GM23338 (cell line): ENCODE results near the gene RAB3GAP1. TPM values are rescaled to one million over a fixed set of nuclear protein-coding genes. Genes with fewer than 3 reads are reported as not detected.

Source experiments
- ATAC-seq: fragments of 200-7000 bp; cut with Tn5 transposase; 3 replicates; pipeline ENCODE4 v1.9.1; 2020
- DNase-seq: peaks from one replicate; pipeline ENCODE4 v3.0.0-alpha.2; 2015; ENCODE audit warnings: low spot score
- H2AFZ ChIP-seq: fragments of 200-600 bp; sonication (generic); 2 replicates; pipeline ENCODE4 v1.8.0; 2016; ENCODE audit warnings: antibody characterized with exemption, mild to moderate bottlenecking, moderate library complexity
- H3F3A ChIP-seq: fragments of 200-600 bp; sonication (generic); replicated peaks from 2 replicates; pipeline ENCODE4 v1.8.0; 2017; ENCODE audit warnings: antibody characterized with exemption, mixed run types, low read depth
- H3K27ac ChIP-seq: fragments of 200-600 bp; sonication (generic); 2 replicates; pipeline ENCODE4 v1.6.1; 2016; ENCODE audit warnings: low read depth
- H3K27me3 ChIP-seq: fragments of 200-600 bp; sonication (generic); 2 replicates; pipeline ENCODE4 v1.8.0; 2016; ENCODE audit warnings: mild to moderate bottlenecking, mixed run types, moderate library complexity; ENCODE audit not compliant: insufficient read depth
- H3K36me3 ChIP-seq: fragments of 200-600 bp; sonication (generic); 2 replicates; pipeline ENCODE4 v1.8.0; 2016; ENCODE audit warnings: mild to moderate bottlenecking; ENCODE audit not compliant: insufficient read depth
- H3K4me1 ChIP-seq: fragments of 200-600 bp; sonication (generic); 2 replicates; pipeline ENCODE4 v1.8.0; 2016; ENCODE audit warnings: mild to moderate bottlenecking, moderate library complexity; ENCODE audit not compliant: insufficient read depth
- H3K4me2 ChIP-seq: fragments of 200-600 bp; sonication (generic); 2 replicates; pipeline ENCODE4 v1.7.1; 2017; ENCODE audit warnings: mixed run types
- H3K4me3 ChIP-seq: fragments of 200-600 bp; sonication (generic); 2 replicates; pipeline ENCODE4 v1.6.1; 2016; ENCODE audit warnings: mixed run types
- H3K79me2 ChIP-seq: fragments of 200-600 bp; sonication (generic); replicated peaks from 2 replicates; pipeline ENCODE4 v1.8.0; 2017; ENCODE audit warnings: mild to moderate bottlenecking; ENCODE audit not compliant: insufficient read depth
- H3K9me2 ChIP-seq: fragments of 200-600 bp; sonication (generic); 2 replicates; pipeline ENCODE4 v1.8.0; 2017; ENCODE audit not compliant: insufficient read depth
- H4K20me1 ChIP-seq: fragments of 200-600 bp; sonication (generic); replicated peaks from 2 replicates; pipeline ENCODE4 v1.8.0; 2017; ENCODE audit warnings: mild to moderate bottlenecking; ENCODE audit not compliant: insufficient read depth
- H3K27ac Mint-ChIP-seq: 2 replicates; pipeline ENCODE4 v1.8.0; 2020; ENCODE audit warnings: inconsistent platforms, mild to moderate bottlenecking, moderate library complexity, mixed read lengths
- H3K27me3 Mint-ChIP-seq: 3 replicates; pipeline ENCODE4 v1.8.0; 2022; ENCODE audit warnings: low read depth, mild to moderate bottlenecking, moderate library complexity, mixed read lengths, inconsistent platforms; ENCODE audit not compliant: insufficient read depth, poor library complexity
- H3K36me3 Mint-ChIP-seq: 3 replicates; pipeline ENCODE4 v1.8.0; 2021; ENCODE audit warnings: low read depth, mild to moderate bottlenecking, inconsistent platforms, moderate library complexity, mixed read lengths
- H3K4me1 Mint-ChIP-seq: 3 replicates; pipeline ENCODE4 v1.8.0; 2020; ENCODE audit warnings: mild to moderate bottlenecking, inconsistent platforms, mixed read lengths
- H3K4me3 Mint-ChIP-seq: 3 replicates; pipeline ENCODE4 v1.8.0; 2021; ENCODE audit warnings: moderate library complexity, mild to moderate bottlenecking, inconsistent platforms, mixed read lengths
- H3K9me3 Mint-ChIP-seq: 3 replicates; pipeline ENCODE4 v1.8.0; 2020; ENCODE audit warnings: moderate library complexity, mild to moderate bottlenecking, inconsistent platforms, mixed read lengths
- CREB1 ChIP-seq: fragments of 250-450 bp; sonication (Bioruptor Pico); IDR thresholded peaks from 2 replicates; pipeline ENCODE4 v1.5.0; 2020; ENCODE audit warnings: low read depth, mild to moderate bottlenecking, moderate library complexity
- CTCF ChIP-seq, 2 experiments: fragments of 200-600 bp in 1 of 2; sonication (generic) in 1 of 2; conservative IDR thresholded peaks; 2 replicates each; pipeline versions ENCODE4 v1.5.1 to v1.6.1; 2016 to 2017; ENCODE audit warnings: antibody characterized with exemption in 2 of 2, low read depth in 2 of 2, mild to moderate bottlenecking in 2 of 2, moderate library complexity in 1 of 2
- EZH2phosphoT487 ChIP-seq: fragments of 200-600 bp; sonication (generic); IDR thresholded peaks from one replicate; pipeline ENCODE4 v1.8.1; 2018; ENCODE audit warnings: antibody characterized with exemption; ENCODE audit not compliant: unreplicated experiment
- STAT1 ChIP-seq: IDR thresholded peaks from one replicate; pipeline ENCODE4 v1.6.1; 2016; ENCODE audit warnings: antibody characterized with exemption; ENCODE audit not compliant: unreplicated experiment
- ZNF114 ChIP-seq: fragments of 250-450 bp; sonication (Bioruptor Pico); IDR thresholded peaks from 2 replicates; pipeline ENCODE4 v1.5.0; 2020; ENCODE audit warnings: mild to moderate bottlenecking, moderate library complexity
- ZNF462 ChIP-seq: fragments of 250-450 bp; sonication (Bioruptor Pico); IDR thresholded peaks from 2 replicates; pipeline ENCODE4 v1.5.0; 2020; ENCODE audit warnings: mild to moderate bottlenecking, moderate library complexity
- polyA plus RNA-seq: library from polyadenylated mRNA; unstranded; fragments of >200 nt; fragmentation: Nextera tagmentation; extraction: Ambion mirVana; gene quantifications from 2 replicates; pipeline ENCODE4 v1.2.1, GENCODE V29; 2016
- total RNA-seq: library from RNA; depleted of rRNA; stranded (reverse); fragments of >200 nt; shearing (Covaris generic); gene quantifications from 2 replicates; pipeline ENCODE4 v1.2.3, GENCODE V29; 2014

The RAB3GAP1 gene
- total and polyA plus RNA-seq, 2 experiments from 2014 or later = 22.5 to 40.4 TPM

- Histone ChIP-seq H3F3A (no peaks in the 10 kb centered on the region), H3K36me3 (peaks cover 27% of the 10 kb centered on the region), H3K79me2 (no peaks in the 10 kb centered on the region), H2AFZ (no peak overlapping the region), H3K27me3 (no peaks in the 10 kb centered on the region), H3K9me2 (no peaks in the 10 kb centered on the region), H3K4me1 (no peaks in the 10 kb centered on the region), H4K20me1 (peaks cover 4% of the 10 kb centered on the region), H3K27ac (no peak overlapping the region), H3K4me2 (no peak overlapping the region), H3K4me3 (no peak overlapping the region)
- no peak overlapping the region for H3K27ac Mint-ChIP-seq
- TF ChIP-seq ZNF114 (CRISPR knock-in tag) (no peak), STAT1 (no peak), CTCF (conservative IDR thresholded peaks at IDR 0.05; ENCODE audit: low read depth in 2 of 2) (no peak), ZNF462 (no peak), EZH2phosphoT487 (no peak), CREB1 (no peak)
- H3K4me1 Mint-ChIP-seq = peaks cover 8% of the 10 kb centered on the region; the same call in 1 of the 3 replicates
- no peak for ATAC-seq
- DNase-seq = no peak
- H3K27me3 Mint-ChIP-seq = peaks cover 5% of the 10 kb centered on the region
- no peak overlapping the region for H3K4me3 Mint-ChIP-seq
- no peaks in the 10 kb centered on the region; the same call in 2 of the 3 replicates for H3K9me3 Mint-ChIP-seq
- peaks cover 54% of the 10 kb centered on the region for H3K36me3 Mint-ChIP-seq
Observed at GRCh38 chr2:135169900-135170753, 118.0 kb downstream of the RAB3GAP1 start.
